Activated CD4-positive, alpha-beta T cell treated with anti-CD3 and anti-CD28 coated beads for 4 hours (primary cell): ENCODE data around the gene FNBP1L.
"Not testable (repeated sequence)": the region's sequence is repeated elsewhere in the genome, so short reads cannot be mapped to it uniquely, and the experiment has no call there.

ENCODE experiments used
- DNase-seq, 2 donors: peaks; one replicate each; pipeline ENCODE4 v3.0.0-alpha.2; 2020

Gene FNBP1L

GRCh38 chr1:93575621-93576284, 127.8 kb downstream of the FNBP1L start:
- no peak for DNase-seq

GRCh38 chr1:93576346-93576745, 128.4 kb downstream of the FNBP1L start:
- DNase-seq, result no peak

- DNase-seq, result no peak
These were observed 128.8 kb downstream of the FNBP1L start for GRCh38 chr1:93576746-93577145.

- DNase-seq, result no peak
These were observed 129.9 kb downstream of the FNBP1L start for GRCh38 chr1:93577536-93578432.

GRCh38 chr1:93578433-93578830, 130.5 kb downstream of the FNBP1L start:
- DNase-seq, result no peak

GRCh38 chr1:93578911-93579825, 131.2 kb downstream of the FNBP1L start:
- DNase-seq, result no peak

GRCh38 chr1:93579891-93580290, 132.0 kb downstream of the FNBP1L start:
- DNase-seq, result no peak

GRCh38 chr1:93581917-93582850, 134.3 kb downstream of the FNBP1L start:
- no peak for DNase-seq

GRCh38 chr1:93584261-93585003, 136.5 kb downstream of the FNBP1L start:
- DNase-seq, result no peak

GRCh38 chr1:93585059-93585966, 137.4 kb downstream of the FNBP1L start:
- DNase-seq, result no peak

GRCh38 chr1:93587354-93587753, 139.4 kb downstream of the FNBP1L start:
- no peak for DNase-seq

GRCh38 chr1:93588206-93588605, 140.3 kb downstream of the FNBP1L start:
- DNase-seq, result no peak

GRCh38 chr1:93588955-93589354, 141.0 kb downstream of the FNBP1L start:
- no peak for DNase-seq

- DNase-seq, result not testable (repeated sequence)
These were observed 143.4 kb downstream of the FNBP1L start for GRCh38 chr1:93591291-93591675.

GRCh38 chr1:93591676-93592550, 144.0 kb downstream of the FNBP1L start:
- no peak for DNase-seq

GRCh38 chr1:93592551-93592949, 144.6 kb downstream of the FNBP1L start:
- DNase-seq, result no peak

GRCh38 chr1:93593854-93594602, 146.1 kb downstream of the FNBP1L start:
- no peak for DNase-seq

- no peak for DNase-seq
These were observed 146.6 kb downstream of the FNBP1L start for GRCh38 chr1:93594603-93594880.

GRCh38 chr1:93595266-93595665, 147.3 kb downstream of the FNBP1L start:
- no peak for DNase-seq
